GM18511 (cell line): ENCODE measurements around the gene MED17.

ENCODE experiments used
- ATAC-seq: cut with Tn5 transposase; IDR thresholded peaks from one replicate; pipeline ENCODE4 v1.9.1; 2021; ENCODE audit warnings: mild to moderate bottlenecking, moderate library complexity; ENCODE audit not compliant: unreplicated experiment

The MED17 gene

GRCh38 chr11:93814966-93815633, 31.0 kb downstream of the MED17 start:
- ATAC-seq, result no peak

GRCh38 chr11:93817426-93818348, 33.6 kb downstream of the MED17 start:
- ATAC-seq, result no peak

DNA sequence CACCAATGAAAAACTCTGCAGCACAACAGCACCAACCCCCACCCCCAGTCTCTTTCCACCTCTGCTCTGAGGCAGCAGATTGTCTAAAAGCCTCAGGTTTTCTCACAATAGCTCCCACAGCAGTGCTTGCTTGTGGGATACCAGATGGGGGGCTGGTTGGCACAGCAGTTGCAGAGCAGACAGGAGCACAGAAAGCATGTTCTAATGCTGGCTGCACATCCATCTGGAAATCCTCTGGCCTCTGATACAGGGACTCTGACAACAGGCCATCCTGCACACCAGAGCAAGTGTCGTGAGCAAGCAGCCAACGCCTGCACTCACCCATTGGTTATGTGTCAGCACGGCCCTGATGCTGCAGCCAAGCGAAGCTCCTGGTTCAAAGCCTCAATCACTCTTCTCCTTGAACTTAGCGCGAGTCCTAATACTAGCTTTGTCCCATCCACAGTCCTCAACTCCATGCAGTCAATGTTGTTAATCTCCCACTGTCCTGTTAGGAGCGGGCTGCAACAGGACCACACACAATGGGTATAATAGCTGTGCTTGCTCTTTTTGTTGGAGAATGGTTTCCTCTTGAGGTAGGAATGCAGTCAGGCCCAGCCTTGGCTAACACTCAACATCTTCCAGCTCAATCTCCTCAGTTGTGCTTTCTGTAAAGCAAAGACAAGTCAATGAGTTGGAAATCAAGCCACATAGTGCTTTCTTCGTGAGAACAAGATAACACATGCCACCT, 36.0 kb downstream of the MED17 start:
- no peak for ATAC-seq

DNA sequence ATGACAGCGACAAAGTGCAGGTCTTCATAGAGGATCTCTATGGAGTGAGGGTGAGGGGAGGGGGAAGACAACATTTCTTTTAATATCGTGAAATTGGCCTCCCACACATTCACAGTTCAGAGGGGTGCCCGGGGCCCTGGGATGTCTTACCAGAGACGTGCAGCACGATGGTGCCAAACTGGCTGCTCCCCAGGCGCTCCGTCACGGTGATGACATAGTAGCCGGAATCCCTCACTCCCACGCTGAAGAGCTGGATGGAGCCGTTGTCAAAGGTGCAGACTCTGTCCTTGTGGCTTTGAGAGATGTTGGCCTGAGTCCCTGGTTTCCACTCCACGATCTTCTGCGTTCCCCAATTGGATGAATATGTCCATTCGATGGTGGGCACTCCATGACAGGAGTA, 36.8 kb downstream of the MED17 start:
- no peak for ATAC-seq

- no peak for ATAC-seq
These were observed 37.5 kb downstream of the MED17 start for GRCh38 chr11:93821617-93822016.

DNA sequence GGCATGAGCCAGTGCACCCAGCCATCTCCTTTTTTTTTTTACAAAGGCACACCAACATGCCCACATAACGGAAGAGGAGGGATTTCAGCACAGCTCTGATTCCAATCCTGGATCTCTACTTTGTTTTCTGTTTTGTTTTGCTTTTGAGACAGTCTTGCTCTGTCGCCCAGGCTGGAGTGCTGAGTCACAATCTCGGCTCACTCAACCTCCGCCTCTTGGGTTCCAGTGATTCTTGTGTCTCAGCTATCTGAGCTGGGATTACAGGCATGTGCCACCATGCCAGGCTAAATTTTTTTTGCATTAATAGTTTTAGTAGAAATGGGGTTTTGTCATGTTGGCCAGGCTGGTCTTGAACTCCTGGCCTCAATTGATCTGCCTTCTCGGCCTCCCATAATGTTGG, 38.3 kb downstream of the MED17 start:
- no peak for ATAC-seq

- no peak for ATAC-seq
These were observed 39.1 kb downstream of the MED17 start for GRCh38 chr11:93823210-93823609.

DNA sequence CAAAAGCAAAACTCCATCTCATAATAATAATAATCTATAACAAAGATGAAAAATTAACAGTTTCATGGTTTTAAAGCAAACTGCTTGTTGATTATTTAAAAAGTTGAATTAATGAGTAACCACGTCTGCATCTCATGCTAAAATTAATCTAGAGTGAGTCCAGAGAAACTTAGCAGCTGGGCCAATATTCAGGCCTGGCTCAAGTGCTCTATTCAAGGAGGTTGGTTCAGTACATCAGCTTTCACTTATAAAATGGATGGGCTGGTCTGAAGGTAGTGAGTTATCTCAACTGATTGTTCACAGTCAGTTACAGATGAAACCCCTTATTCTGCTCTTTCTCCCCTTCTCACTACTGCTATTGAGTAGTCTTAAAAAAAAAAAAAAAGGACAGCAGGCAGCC, 43.3 kb downstream of the MED17 start:
- ATAC-seq, result no peak

GRCh38 chr11:93829598-93829997, 45.5 kb downstream of the MED17 start:
- no peak for ATAC-seq

DNA sequence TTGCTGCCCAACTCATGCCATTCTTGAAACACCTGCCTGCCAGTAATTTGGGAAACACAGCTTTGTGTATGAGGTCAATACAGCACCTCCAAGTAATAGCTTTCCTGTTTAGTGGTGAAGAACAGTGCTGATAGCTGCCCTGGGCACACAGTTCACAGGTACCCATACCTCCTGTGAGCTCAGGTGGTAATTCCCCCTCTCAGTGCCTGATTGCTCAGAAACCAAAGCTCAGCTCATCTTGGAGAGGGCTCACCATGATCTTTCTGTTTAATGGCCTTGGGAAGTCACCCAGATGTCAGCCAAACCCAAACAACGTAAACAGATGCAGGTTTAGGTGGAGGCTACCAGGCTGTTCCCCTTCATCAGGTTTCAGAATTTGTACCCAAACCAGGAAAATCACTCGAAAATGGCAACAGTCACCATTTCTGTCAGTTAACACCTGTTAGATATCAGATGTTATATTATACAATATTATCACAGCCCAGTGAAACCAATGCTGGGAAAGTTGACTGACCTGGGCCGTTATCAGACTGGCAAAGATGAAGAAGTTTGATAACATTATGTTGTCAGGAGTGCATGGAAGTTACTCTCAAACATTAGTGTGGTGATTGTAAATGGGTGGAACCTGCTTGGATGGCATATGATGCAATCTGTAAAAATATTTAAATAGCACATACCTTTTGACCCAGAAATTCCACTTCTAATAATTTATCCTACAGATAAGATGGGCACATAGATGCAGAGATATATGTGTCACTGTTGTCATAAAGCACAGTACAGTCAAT, 47.5 kb downstream of the MED17 start:
- no peak for ATAC-seq

- no peak for ATAC-seq
These were observed 48.7 kb downstream of the MED17 start for GRCh38 chr11:93832780-93833179.

GRCh38 chr11:93838967-93839366, 54.9 kb downstream of the MED17 start:
- no peak for ATAC-seq

GRCh38 chr11:93840180-93840579, 56.1 kb downstream of the MED17 start:
- ATAC-seq, result no peak

- ATAC-seq, result no peak
These were observed 56.9 kb downstream of the MED17 start for GRCh38 chr11:93840981-93841380.

DNA sequence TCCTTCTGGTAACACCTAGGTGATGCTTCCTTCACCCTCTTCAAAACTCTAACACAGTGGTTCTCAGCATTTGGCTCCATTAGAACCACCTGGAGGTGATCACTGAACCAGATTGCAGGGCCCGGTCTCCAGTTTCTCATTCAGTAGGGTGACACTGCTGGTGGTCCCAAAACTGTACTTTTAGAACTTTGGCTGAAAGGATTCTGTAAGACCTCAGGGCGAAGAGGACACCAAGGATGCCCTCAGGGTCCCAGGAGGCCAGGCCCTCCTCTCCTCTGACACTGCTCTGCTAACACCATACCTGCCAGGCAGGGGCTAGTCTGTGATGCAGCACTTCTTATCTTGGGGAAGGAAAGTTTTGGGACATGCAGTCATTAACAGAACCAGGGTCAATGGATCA, 57.4 kb downstream of the MED17 start:
- ATAC-seq, result no peak

DNA sequence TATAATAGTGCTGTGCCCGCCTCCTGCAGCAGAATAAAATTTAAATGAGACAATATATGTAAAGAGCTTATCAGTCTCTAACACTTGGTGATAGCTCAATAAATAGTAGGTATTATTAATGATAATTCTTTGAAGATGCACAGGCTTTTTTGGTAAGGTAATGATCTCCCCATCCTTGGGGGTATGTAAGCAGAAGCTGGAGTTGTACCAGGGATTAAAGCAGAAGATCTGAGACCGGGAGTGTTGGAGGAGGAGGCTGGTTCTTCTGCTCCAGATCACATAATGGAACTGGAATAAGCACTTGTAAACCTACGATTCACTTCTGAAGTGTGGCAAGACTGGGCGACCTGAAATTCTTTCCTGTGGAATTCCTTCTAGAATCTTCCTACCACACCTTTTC, 58.0 kb downstream of the MED17 start:
- no peak for ATAC-seq

DNA sequence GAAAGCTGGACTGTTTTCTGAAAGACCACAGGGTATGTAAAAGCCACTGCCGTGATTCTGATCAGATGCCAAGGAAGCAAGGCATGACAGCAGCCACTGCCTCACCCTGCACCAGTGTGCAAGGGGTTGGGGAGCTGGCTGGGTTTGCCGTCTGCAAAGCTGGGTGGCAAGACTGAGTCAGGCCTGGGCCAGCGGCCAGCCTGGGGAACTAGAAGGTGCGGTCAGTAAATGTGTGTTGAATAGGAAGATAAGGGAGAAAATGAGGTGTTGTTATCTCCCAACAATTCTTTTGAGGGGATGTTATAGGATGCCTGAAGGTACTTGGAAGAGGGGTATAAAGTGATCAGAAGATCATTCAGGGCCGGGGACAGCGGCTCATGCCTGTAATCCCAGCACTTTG, 58.4 kb downstream of the MED17 start:
- ATAC-seq, result no peak

GRCh38 chr11:93843906-93844305, 59.8 kb downstream of the MED17 start:
- ATAC-seq, result no peak

DNA sequence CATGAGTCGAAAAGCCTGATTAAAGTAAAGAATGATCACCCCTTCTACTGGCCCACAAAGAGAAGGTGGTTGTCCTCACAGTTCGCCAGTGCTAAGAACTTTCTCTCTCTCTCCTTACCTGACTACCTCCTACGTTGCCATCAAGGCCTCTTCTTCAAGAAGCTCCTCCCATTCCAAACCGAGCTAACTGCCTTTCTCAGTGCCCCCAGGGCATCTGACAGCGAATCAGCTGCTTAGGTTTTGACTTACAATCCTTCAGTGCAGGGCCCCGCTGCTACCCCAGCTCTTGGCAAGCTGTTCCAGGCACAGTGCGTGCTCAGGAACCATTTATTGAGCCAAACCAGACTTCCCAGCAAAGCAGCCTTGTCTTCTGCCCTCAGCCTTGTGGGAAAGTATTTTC, 60.5 kb downstream of the MED17 start:
- ATAC-seq, result no peak

GRCh38 chr11:93845181-93846092, 61.4 kb downstream of the MED17 start:
- no peak for ATAC-seq
